Suprapubic skin (tissue), 3 donors: Measurements from ENCODE around the gene CCL3.

Experiments used
- CTCF ChIP-seq, 2 donors: fragments of 200-600 bp in 1 of 2; fragments of 450-650 bp in 1 of 2; sonication (generic) in 1 of 2; IDR thresholded peaks; one replicate each; pipeline ENCODE4 v1.5.1; 2016 to 2019; ENCODE audit warnings: antibody characterized with exemption in 2 of 2, mild to moderate bottlenecking in 1 of 2, moderate library complexity in 1 of 2
- POLR2A ChIP-seq, 2 donors: fragments of 450-650 bp; IDR thresholded peaks; one replicate each; pipeline ENCODE4 v1.6.1; 2017; ENCODE audit warnings: antibody characterized with exemption in 2 of 2, mild to moderate bottlenecking in 2 of 2, moderate library complexity in 2 of 2

DNA sequence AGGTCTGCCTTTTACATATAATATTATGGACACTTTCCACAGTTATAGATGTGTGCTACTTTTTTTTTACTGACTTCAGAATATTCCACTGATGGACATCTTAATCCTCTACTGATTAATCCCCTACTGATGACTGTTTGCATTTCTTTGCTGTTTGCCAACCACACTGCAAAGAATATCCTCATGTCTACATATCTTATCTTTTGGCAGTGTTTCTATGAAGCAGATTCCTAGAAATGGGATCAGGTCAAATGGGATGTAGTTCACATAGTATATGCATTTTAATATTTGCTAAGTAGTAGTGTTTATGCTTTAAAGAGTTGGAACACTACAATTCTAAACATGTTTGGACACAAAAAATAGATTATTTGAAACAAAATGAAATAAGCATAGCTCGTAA lies 3.2 kb downstream of the CCL3 start:
- TF ChIP-seq POLR2A (IDR thresholded peaks at IDR 0.05) (no peak), CTCF (IDR thresholded peaks at IDR 0.05) (no peak)
